ENCODE measurements around the gene KIRREL3. TPM values are rescaled to one million over a fixed set of nuclear protein-coding genes. Genes with fewer than 3 reads are reported as not detected.

KIRREL3 gene
- total and polyA plus RNA-seq, 4 donors, result 0.02 to 0.71 (median 0.15) TPM; not detected in 1

DNA sequence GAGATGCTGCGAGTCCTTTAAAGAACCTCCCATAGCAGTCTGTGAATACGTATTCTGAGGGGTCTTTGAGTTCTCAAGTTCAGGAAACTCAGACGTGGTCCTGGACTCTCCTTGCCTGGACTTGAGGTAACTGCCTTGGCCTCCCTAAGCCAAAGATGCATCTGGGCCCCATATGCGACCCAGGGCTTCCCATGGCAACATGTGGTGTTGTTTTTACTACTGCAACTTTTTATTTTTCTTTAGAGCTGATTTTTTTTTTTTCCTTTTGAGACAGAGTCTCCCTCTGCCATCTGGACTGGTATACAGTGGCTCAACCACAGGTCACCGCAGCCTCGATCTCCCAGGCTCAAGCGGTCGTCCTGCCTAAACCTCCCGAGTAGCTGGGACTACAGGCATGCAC, 324.0 kb downstream of the KIRREL3 start:
- Histone ChIP-seq H3K4me1 (ENCODE audit: control insufficient read depth in 5 of 5, insufficient read depth in 5 of 5, low read length in 5 of 5) (no peaks in the 10 kb centered on the region), H3K27me3 (ENCODE audit: control insufficient read depth in 3 of 3, insufficient read depth in 3 of 3, low read length in 2 of 3) (peaks cover 0 to 3% (median 0%) of the 10 kb centered on the region in 3 donors), H3K27ac (ENCODE audit: low read depth in 1 of 2, low read length in 1 of 2) (no peak overlapping the region), H3K4me3 (no peak overlapping the region), H3K9ac (ENCODE audit: insufficient read depth in 1 of 2, low read length in 2 of 2) (no peak overlapping the region), H3K36me3 (ENCODE audit: control insufficient read depth in 4 of 4, insufficient read depth in 4 of 4, low read length in 4 of 4) (no peaks in the 10 kb centered on the region), H3K9me3 (ENCODE audit: control insufficient read depth in 4 of 4, insufficient read depth in 3 of 4, low read length in 3 of 4) (peaks cover 0 to 4% (median 0%) of the 10 kb centered on the region in 4 donors)
- DNase-seq (no peak), ATAC-seq (ENCODE audit: insufficient read depth, low FRiP score) (no peak)
- TF ChIP-seq, protein P1, sequence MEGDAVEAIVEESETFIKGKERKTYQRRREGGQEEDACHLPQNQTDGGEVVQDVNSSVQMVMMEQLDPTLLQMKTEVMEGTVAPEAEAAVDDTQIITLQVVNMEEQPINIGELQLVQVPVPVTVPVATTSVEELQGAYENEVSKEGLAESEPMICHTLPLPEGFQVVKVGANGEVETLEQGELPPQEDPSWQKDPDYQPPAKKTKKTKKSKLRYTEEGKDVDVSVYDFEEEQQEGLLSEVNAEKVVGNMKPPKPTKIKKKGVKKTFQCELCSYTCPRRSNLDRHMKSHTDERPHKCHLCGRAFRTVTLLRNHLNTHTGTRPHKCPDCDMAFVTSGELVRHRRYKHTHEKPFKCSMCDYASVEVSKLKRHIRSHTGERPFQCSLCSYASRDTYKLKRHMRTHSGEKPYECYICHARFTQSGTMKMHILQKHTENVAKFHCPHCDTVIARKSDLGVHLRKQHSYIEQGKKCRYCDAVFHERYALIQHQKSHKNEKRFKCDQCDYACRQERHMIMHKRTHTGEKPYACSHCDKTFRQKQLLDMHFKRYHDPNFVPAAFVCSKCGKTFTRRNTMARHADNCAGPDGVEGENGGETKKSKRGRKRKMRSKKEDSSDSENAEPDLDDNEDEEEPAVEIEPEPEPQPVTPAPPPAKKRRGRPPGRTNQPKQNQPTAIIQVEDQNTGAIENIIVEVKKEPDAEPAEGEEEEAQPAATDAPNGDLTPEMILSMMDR (IDR thresholded peaks at IDR 0.05; ENCODE audit: control extremely low read depth, extremely low read depth), result no peak
- 91 to 94% methylated on average over 9 of the region's 9 CpGs for WGBS, 2 donors

DNA sequence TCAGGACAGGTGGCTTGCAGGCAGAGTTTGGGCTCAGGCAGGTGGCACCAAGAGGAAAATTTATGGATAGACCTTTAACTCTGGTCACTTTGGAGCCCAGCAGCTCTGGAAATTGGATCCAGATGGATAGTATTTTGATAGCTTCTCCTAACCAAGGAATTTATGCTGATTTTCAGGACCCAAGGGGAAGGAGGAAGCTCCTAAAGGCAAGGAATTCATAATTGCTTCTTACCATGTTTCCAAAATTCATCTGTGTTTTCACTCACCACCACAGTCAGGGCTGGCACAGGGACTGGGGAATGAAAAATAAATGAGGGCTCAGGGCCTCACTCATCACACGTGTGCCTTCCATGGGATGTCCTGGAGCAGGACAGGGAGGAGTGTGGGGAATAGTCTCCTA, 327.3 kb downstream of the KIRREL3 start:
- DNase-seq, result no peak
- TF ChIP-seq, protein P1 (IDR thresholded peaks at IDR 0.05; ENCODE audit: control extremely low read depth, extremely low read depth), result no peak
- 70 to 79% methylated on average over 1 of the region's 1 CpG for WGBS, 2 donors

DNA sequence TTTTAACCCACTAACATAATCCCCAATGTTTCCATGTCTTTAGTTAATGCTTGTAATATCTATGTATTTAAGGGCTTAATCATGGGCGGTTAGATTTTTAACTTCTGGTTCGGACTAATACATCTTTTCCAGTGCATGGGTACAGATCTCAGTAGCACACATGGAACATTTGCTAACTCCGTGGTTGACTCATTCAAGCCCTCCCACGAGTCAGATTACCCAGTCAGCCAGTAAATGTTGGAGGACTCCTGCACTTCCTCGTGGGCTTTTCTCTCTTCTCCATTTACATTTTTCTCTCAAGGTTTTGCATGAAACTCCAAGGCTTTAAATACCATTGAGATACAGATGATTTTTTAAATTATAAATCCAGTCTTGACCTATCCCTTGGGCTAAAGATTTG, 331.2 kb downstream of the KIRREL3 start:
- Histone ChIP-seq H3K4me3 (no peak overlapping the region), H3K4me1 (ENCODE audit: control insufficient read depth in 5 of 5, insufficient read depth in 5 of 5, low read length in 5 of 5) (no peaks in the 10 kb centered on the region), H3K27me3 (ENCODE audit: control insufficient read depth in 3 of 3, insufficient read depth in 3 of 3, low read length in 2 of 3) (peaks cover 0 to 3% (median 0%) of the 10 kb centered on the region in 3 donors), H3K36me3 (ENCODE audit: control insufficient read depth in 4 of 4, insufficient read depth in 4 of 4, low read length in 4 of 4) (no peaks in the 10 kb centered on the region), H3K9ac (ENCODE audit: insufficient read depth in 1 of 2, low read length in 2 of 2) (no peak overlapping the region), H3K9me3 (ENCODE audit: control insufficient read depth in 4 of 4, insufficient read depth in 3 of 4, low read length in 3 of 4) (peaks cover 0 to 2% (median 0%) of the 10 kb centered on the region in 4 donors), H3K27ac (ENCODE audit: low read depth in 1 of 2, low read length in 1 of 2) (no peak overlapping the region)
- TF ChIP-seq, protein P1 (IDR thresholded peaks at IDR 0.05; ENCODE audit: control extremely low read depth, extremely low read depth), result no peak
- 63 to 65% methylated on average over 5 of the region's 5 CpGs for WGBS, 2 donors
- no peak for ATAC-seq (ENCODE audit: insufficient read depth, low FRiP score)
- DNase-seq, result no peak

More for the DNA sequence above, 327.3 kb downstream of the KIRREL3 start:
- Histone ChIP-seq H3K27ac (ENCODE audit: low read depth in 1 of 2, low read length in 1 of 2) (no peak overlapping the region), H3K36me3 (ENCODE audit: control insufficient read depth in 4 of 4, insufficient read depth in 4 of 4, low read length in 4 of 4) (no peaks in the 10 kb centered on the region), H3K4me1 (ENCODE audit: control insufficient read depth in 5 of 5, insufficient read depth in 5 of 5, low read length in 5 of 5) (no peaks in the 10 kb centered on the region), H3K9ac (ENCODE audit: insufficient read depth in 1 of 2, low read length in 2 of 2) (no peak overlapping the region), H3K27me3 (ENCODE audit: control insufficient read depth in 3 of 3, insufficient read depth in 3 of 3, low read length in 2 of 3) (peaks cover 0 to 3% (median 0%) of the 10 kb centered on the region in 3 donors), H3K9me3 (ENCODE audit: control insufficient read depth in 4 of 4, insufficient read depth in 3 of 4, low read length in 3 of 4) (peaks cover 0 to 2% (median 0%) of the 10 kb centered on the region in 4 donors), H3K4me3 (no peak overlapping the region)
- no peak for ATAC-seq (ENCODE audit: insufficient read depth, low FRiP score)

DNA sequence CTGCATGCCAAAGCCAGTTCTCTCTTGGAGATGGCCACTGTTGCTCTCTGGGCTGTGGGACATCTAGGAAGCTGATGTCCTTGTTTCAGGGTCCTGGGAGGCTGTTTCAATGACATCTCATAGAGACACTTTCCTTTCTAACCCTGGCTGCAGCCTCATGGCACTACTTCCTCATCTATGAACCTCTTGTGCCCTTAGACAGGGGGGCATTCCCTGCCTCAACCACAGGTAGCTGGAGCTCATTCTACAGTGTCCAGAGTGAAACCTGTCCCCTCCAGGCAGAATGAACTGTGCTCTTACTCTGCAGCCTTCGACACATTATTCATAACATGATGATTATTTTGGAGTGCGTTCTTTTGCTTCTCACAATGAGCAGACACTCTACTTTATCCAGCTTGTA, 335.9 kb downstream of the KIRREL3 start:
- no peaks in the 10 kb centered on the region for H3K9me3 ChIP-seq (ENCODE audit: control insufficient read depth in 4 of 4, insufficient read depth in 3 of 4, low read length in 3 of 4)
- H3K4me3 ChIP-seq, result no peak overlapping the region
- TF ChIP-seq, protein P1 (IDR thresholded peaks at IDR 0.05; ENCODE audit: control extremely low read depth, extremely low read depth), result no peak
- no peaks in the 10 kb centered on the region for H3K4me1 ChIP-seq (ENCODE audit: control insufficient read depth in 5 of 5, insufficient read depth in 5 of 5, low read length in 5 of 5)
- no peaks in the 10 kb centered on the region for H3K36me3 ChIP-seq (ENCODE audit: control insufficient read depth in 4 of 4, insufficient read depth in 4 of 4, low read length in 4 of 4)
- ATAC-seq (ENCODE audit: insufficient read depth, low FRiP score) (no peak), DNase-seq (no peak)
- H3K27ac ChIP-seq (ENCODE audit: low read depth in 1 of 2, low read length in 1 of 2), result no peak overlapping the region
- whole genome bisulfite sequencing, 2 donors, result 88 to 96% methylated on average over 2 of the region's 2 CpGs
- no peaks in the 10 kb centered on the region for H3K27me3 ChIP-seq (ENCODE audit: control insufficient read depth in 3 of 3, insufficient read depth in 3 of 3, low read length in 2 of 3)
- no peak overlapping the region for H3K9ac ChIP-seq (ENCODE audit: insufficient read depth in 1 of 2, low read length in 2 of 2)
